ENCODE data around the gene FMN2. TPM values are rescaled to one million over a fixed set of nuclear protein-coding genes. Genes with fewer than 3 reads are reported as not detected.
A peak's percentile ranks its signal among the peaks of the same experiment; 100 is the strongest.

The FMN2 gene
- total and polyA plus RNA-seq, 2 donors (not counting 1 experiment from before 2014, with no cell fraction given): 8.0 to 13.7 TPM

DNA sequence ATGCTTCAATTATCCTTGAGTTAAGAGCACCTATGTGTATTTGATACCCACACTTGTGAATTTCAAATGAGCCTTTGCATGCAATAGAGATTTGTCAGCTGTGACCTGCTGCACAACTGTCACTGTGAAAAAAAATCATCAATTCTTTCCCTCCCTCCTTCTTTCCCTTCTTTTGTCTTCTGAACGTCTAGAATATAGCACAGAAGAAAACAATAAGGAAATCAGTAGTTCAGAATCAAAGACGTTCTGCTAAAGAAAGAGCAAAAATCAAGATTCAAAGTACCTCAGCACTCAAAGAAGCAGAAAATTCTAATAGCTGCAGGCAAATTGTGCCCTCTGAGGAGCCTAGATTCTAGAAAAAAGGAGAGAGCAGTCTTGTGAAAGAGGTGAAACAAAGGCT is 1.7 kb upstream of the FMN2 start:
- no peaks in the 10 kb centered on the region for H3K9me3 ChIP-seq (ENCODE audit: control insufficient read depth, insufficient read depth, low read depth, low read length)
- no peaks in the 10 kb centered on the region for H4K20me1 ChIP-seq (ENCODE audit: control insufficient read depth, extremely low read depth, insufficient read depth, low read length)
- no peaks in the 10 kb centered on the region for H3K27me3 ChIP-seq (ENCODE audit: control insufficient read depth, insufficient read depth, low read length)
- H2AFZ ChIP-seq (ENCODE audit: low read length): no peak overlapping the region
- DNase-seq (ENCODE audit: low read depth in 2 of 2): no peak
- no peak overlapping the region for H3K9ac ChIP-seq (ENCODE audit: insufficient read depth, low read length)
- H3K4me3 ChIP-seq (replicated peaks in 1 of 4; ENCODE audit: control extremely low read depth in 1 of 4, insufficient read depth in 1 of 4, low read depth in 3 of 4, low read length in 4 of 4): no peak overlapping the region
- no peaks in the 10 kb centered on the region for H3K4me1 ChIP-seq (ENCODE audit: control insufficient read depth, extremely low read depth, insufficient read depth, low read length)
- H3K27ac ChIP-seq (ENCODE audit: insufficient read depth, low read length): no peak overlapping the region
- TF ChIP-seq EZH2 (IDR thresholded peaks at IDR 0.05; ENCODE audit: low read length, missing control alignments): no peak
- TF ChIP-seq, protein P1, sequence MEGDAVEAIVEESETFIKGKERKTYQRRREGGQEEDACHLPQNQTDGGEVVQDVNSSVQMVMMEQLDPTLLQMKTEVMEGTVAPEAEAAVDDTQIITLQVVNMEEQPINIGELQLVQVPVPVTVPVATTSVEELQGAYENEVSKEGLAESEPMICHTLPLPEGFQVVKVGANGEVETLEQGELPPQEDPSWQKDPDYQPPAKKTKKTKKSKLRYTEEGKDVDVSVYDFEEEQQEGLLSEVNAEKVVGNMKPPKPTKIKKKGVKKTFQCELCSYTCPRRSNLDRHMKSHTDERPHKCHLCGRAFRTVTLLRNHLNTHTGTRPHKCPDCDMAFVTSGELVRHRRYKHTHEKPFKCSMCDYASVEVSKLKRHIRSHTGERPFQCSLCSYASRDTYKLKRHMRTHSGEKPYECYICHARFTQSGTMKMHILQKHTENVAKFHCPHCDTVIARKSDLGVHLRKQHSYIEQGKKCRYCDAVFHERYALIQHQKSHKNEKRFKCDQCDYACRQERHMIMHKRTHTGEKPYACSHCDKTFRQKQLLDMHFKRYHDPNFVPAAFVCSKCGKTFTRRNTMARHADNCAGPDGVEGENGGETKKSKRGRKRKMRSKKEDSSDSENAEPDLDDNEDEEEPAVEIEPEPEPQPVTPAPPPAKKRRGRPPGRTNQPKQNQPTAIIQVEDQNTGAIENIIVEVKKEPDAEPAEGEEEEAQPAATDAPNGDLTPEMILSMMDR (conservative IDR thresholded peaks at IDR 0.05 in 1 of 2, IDR thresholded peaks at IDR 0.05 in 1 of 2; ENCODE audit: low read depth in 1 of 2, low read length in 2 of 2): no peak
- H3K4me2 ChIP-seq (ENCODE audit: extremely low read depth, insufficient read depth, low read length): no peak overlapping the region
- H3K79me2 ChIP-seq (ENCODE audit: control insufficient read depth, insufficient read depth, low read length): peaks cover 9% of the 10 kb centered on the region
- no peaks in the 10 kb centered on the region for H3K36me3 ChIP-seq (ENCODE audit: control insufficient read depth, insufficient read depth, low read length)

DNA sequence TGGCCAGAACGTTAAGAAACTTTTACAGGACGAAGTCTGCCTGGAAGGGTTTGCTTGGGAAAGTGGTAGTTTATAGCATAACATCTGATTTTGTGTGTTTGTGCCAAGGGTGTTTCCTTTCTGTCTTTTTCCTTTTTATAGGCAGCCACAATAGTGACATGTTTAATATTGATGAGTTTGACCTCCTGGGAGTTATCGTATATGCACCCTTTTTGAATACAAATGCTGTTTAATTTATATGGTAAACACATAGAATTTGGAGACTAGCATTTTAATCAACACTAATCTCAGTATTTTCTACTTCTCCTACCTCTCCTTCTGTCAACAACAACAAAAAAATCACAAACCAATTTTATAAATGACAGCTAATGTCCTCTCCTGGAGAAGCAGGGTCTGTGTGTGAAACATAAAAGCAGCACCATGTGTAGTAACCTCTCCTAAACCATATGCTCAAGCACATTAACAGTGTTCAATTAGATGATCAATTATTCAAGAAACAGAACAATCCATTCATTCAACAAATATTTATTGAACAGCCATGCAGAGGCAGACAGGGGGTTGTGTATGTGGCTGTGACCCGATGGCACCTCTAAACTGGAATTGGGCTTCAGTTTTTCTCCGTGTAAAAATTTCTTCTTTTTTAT is 604 bp upstream of the FMN2 start:
- Histone ChIP-seq H3K4me1 (ENCODE audit: control insufficient read depth, extremely low read depth, insufficient read depth, low read length) (no peaks in the 10 kb centered on the region), H3K27me3 (ENCODE audit: control insufficient read depth, insufficient read depth, low read length) (no peaks in the 10 kb centered on the region), H3K79me2 (ENCODE audit: control insufficient read depth, insufficient read depth, low read length) (peaks cover 12% of the 10 kb centered on the region), H3K36me3 (ENCODE audit: control insufficient read depth, insufficient read depth, low read length) (no peaks in the 10 kb centered on the region), H4K20me1 (ENCODE audit: control insufficient read depth, extremely low read depth, insufficient read depth, low read length) (no peaks in the 10 kb centered on the region), H3K4me3 (replicated peaks in 1 of 4; ENCODE audit: control extremely low read depth in 1 of 4, insufficient read depth in 1 of 4, low read depth in 3 of 4, low read length in 4 of 4) (peak overlapping the region; percentile 34 to 79 (median 47)), H3K4me2 (ENCODE audit: extremely low read depth, insufficient read depth, low read length) (peak overlapping the region; percentile 83), H3K9ac (ENCODE audit: insufficient read depth, low read length) (no peak overlapping the region), H3K9me3 (ENCODE audit: control insufficient read depth, insufficient read depth, low read depth, low read length) (no peaks in the 10 kb centered on the region), H3K27ac (ENCODE audit: insufficient read depth, low read length) (no peak overlapping the region), H2AFZ (ENCODE audit: low read length) (no peak overlapping the region)
- TF ChIP-seq, protein P1 (conservative IDR thresholded peaks at IDR 0.05 in 1 of 2, IDR thresholded peaks at IDR 0.05 in 1 of 2; ENCODE audit: low read depth in 1 of 2, low read length in 2 of 2): no peak
- TF ChIP-seq EZH2 (IDR thresholded peaks at IDR 0.05; ENCODE audit: low read length, missing control alignments): no peak
- DNase-seq (ENCODE audit: low read depth in 2 of 2): no peak

DNA sequence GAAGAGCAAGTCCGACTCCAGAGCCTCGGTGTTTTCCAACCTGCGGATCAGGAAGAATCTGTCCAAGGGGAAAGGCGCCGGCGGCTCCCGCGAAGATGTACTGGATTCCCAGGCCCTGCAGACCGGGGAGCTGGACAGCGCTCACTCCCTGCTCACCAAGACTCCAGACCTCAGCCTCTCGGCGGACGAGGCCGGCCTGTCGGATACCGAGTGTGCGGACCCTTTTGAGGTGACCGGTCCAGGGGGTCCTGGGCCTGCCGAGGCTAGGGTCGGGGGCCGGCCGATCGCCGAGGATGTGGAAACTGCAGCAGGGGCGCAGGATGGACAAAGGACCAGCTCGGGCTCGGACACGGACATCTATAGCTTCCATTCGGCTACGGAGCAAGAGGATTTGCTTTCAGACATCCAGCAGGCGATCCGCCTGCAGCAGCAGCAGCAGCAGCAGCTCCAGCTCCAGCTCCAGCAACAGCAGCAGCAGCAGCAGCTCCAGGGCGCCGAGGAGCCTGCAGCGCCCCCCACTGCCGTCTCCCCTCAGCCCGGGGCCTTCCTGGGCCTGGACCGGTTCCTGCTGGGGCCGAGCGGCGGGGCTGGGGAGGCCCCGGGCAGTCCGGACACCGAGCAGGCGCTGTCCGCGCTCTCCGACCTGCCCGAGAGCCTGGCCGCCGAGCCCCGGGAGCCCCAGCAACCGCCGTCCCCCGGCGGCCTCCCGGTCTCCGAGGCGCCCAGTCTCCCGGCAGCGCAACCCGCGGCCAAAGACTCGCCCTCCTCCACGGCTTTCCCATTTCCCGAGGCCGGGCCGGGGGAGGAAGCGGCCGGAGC is 827 bp downstream of the FMN2 start:
- no peaks in the 10 kb centered on the region for H4K20me1 ChIP-seq (ENCODE audit: control insufficient read depth, extremely low read depth, insufficient read depth, low read length)
- H3K27me3 ChIP-seq (ENCODE audit: control insufficient read depth, insufficient read depth, low read length): no peaks in the 10 kb centered on the region
- no peaks in the 10 kb centered on the region for H3K4me1 ChIP-seq (ENCODE audit: control insufficient read depth, extremely low read depth, insufficient read depth, low read length)
- peak overlapping the region; percentile 37 for H3K27ac ChIP-seq (ENCODE audit: insufficient read depth, low read length)
- peak overlapping the region; percentile 64 for H3K9ac ChIP-seq (ENCODE audit: insufficient read depth, low read length)
- peak overlapping the region; percentile 45 to 79 (median 55) for H3K4me3 ChIP-seq (replicated peaks in 1 of 4; ENCODE audit: control extremely low read depth in 1 of 4, insufficient read depth in 1 of 4, low read depth in 3 of 4, low read length in 4 of 4)
- peak; percentile 65 to 81 for DNase-seq (ENCODE audit: low read depth in 2 of 2)
- H3K36me3 ChIP-seq (ENCODE audit: control insufficient read depth, insufficient read depth, low read length): no peaks in the 10 kb centered on the region
- peak overlapping the region; percentile 92 for H3K4me2 ChIP-seq (ENCODE audit: extremely low read depth, insufficient read depth, low read length)
- no peaks in the 10 kb centered on the region for H3K9me3 ChIP-seq (ENCODE audit: control insufficient read depth, insufficient read depth, low read depth, low read length)
- H2AFZ ChIP-seq (ENCODE audit: low read length): peak overlapping the region; percentile 71
- TF ChIP-seq, protein P1 (conservative IDR thresholded peaks at IDR 0.05 in 1 of 2, IDR thresholded peaks at IDR 0.05 in 1 of 2; ENCODE audit: low read depth in 1 of 2, low read length in 2 of 2): peak in 1 of 2 donors; percentile 33
- TF ChIP-seq EZH2 (IDR thresholded peaks at IDR 0.05; ENCODE audit: low read length, missing control alignments): no peak
- peaks cover 12% of the 10 kb centered on the region for H3K79me2 ChIP-seq (ENCODE audit: control insufficient read depth, insufficient read depth, low read length)
